GM12878 (cell line): Measurements from ENCODE around the gene SATB2. TPM values are rescaled to one million over a fixed set of nuclear protein-coding genes. Genes with fewer than 3 reads are reported as not detected.

ENCODE experiments used
- ATAC-seq: fragments of 200-7000 bp; cut with Tn5 transposase; 3 replicates; pipeline ENCODE4 v1.9.1; 2020; ENCODE audit warnings: mild to moderate bottlenecking, moderate library complexity
- BruUV-seq: library from RNA; stranded (reverse); fragments of 400-500 nt; replicated peaks from 2 replicates; lab custom pipeline; 2021; lab: Mats Ljungman, UMichigan
- CTCF ChIA-PET: fragments of 300-600 bp; sonication (Branson Sonifier 250); formaldehyde crosslinking; extraction: SDS; loops from one replicate; lab custom pipeline; 2021; ENCODE audit warnings: inconsistent platforms; lab: Yijun Ruan, JAX
- POLR2A ChIA-PET: fragments of 350-600 bp; formaldehyde crosslinking; extraction: SDS; loops from one replicate; lab custom pipeline; 2021; ENCODE audit warnings: inconsistent platforms; lab: Charles Lee
- RAD21 ChIA-PET: fragments of 300-600 bp; sonication (Branson Sonifier 250); formaldehyde crosslinking; loops from one replicate; lab custom pipeline; 2023; ENCODE audit warnings: antibody characterized with exemption; ENCODE audit not compliant: unreplicated experiment; lab: Charles Lee
- SMC1A ChIA-PET: fragments of 300-600 bp; sonication (Branson Sonifier 250); formaldehyde crosslinking; loops from one replicate; lab custom pipeline; 2023; ENCODE audit not compliant: unreplicated experiment, uncharacterized antibody; lab: Charles Lee
- DNase-seq: peaks from one replicate; pipeline ENCODE4 v3.0.0-alpha.2; 2011; ENCODE audit warnings: low read depth, low spot score
- FAIRE-seq: peaks from 3 replicates; lab custom pipeline; 2011; peaks lifted over from hg19 to GRCh38; lab: Jason Lieb, UNC
- H2AFZ ChIP-seq: 2 replicates; pipeline ENCODE4 v1.6.0; 2011; ENCODE audit warnings: low read depth, low read length, control low read depth; ENCODE audit not compliant: control insufficient read depth
- H3K27ac ChIP-seq: 2 replicates; pipeline ENCODE4 v1.5.1; 2011; ENCODE audit warnings: control low read depth; ENCODE audit not compliant: control insufficient read depth, insufficient read depth
- H3K27me3 ChIP-seq, 2 experiments: replicated peaks in 1 of 2; 2 replicates each; pipeline versions ENCODE4 v1.6.0 to v1.6.1; 2011; ENCODE audit warnings: low read length in 1 of 2; ENCODE audit not compliant: control insufficient read depth in 2 of 2, insufficient read depth in 2 of 2
- H3K36me3 ChIP-seq, 2 experiments: 2 replicates each; pipeline ENCODE4 v1.5.1; 2011; ENCODE audit warnings: low read length in 1 of 2; ENCODE audit not compliant: control insufficient read depth in 2 of 2, insufficient read depth in 2 of 2
- H3K4me1 ChIP-seq: 2 replicates; pipeline ENCODE4 v1.6.1; 2011; ENCODE audit warnings: mild to moderate bottlenecking, low read length, moderate library complexity, mixed read lengths; ENCODE audit not compliant: control insufficient read depth, insufficient read depth
- H3K4me2 ChIP-seq: 2 replicates; pipeline ENCODE4 v1.6.0; 2011; ENCODE audit warnings: control low read depth; ENCODE audit not compliant: control insufficient read depth, insufficient read depth
- H3K4me3 ChIP-seq: fragments of 200-600 bp; sonication (generic); 2 replicates; pipeline ENCODE4 v1.5.1; 2016
- H3K79me2 ChIP-seq: 2 replicates; pipeline ENCODE4 v1.6.0; 2011; ENCODE audit warnings: low read length; ENCODE audit not compliant: control insufficient read depth, insufficient read depth
- H3K9ac ChIP-seq: 2 replicates; pipeline ENCODE4 v1.8.0; 2011; ENCODE audit warnings: low read length, control low read depth, mixed read lengths; ENCODE audit not compliant: control insufficient read depth, insufficient read depth
- H3K9me3 ChIP-seq: replicated peaks from 3 replicates; pipeline ENCODE4 v1.5.1; 2011; ENCODE audit warnings: mild to moderate bottlenecking, low read length; ENCODE audit not compliant: control insufficient read depth, insufficient read depth
- H4K20me1 ChIP-seq: 2 replicates; pipeline ENCODE4 v1.6.0; 2011; ENCODE audit not compliant: control insufficient read depth, insufficient read depth
- BCLAF1 ChIP-seq: fragments of 450-650 bp; IDR thresholded peaks from 2 replicates; pipeline ENCODE4 v1.6.1; 2017; ENCODE audit warnings: antibody characterized with exemption, mild to moderate bottlenecking, moderate library complexity
- DPF2 ChIP-seq: fragments of 450-650 bp; IDR thresholded peaks from 2 replicates; pipeline ENCODE4 v1.6.1; 2017; ENCODE audit warnings: mild to moderate bottlenecking
- PBX3 ChIP-seq: IDR thresholded peaks from 2 replicates; pipeline ENCODE4 v1.6.1; 2011; ENCODE audit warnings: mild to moderate bottlenecking, low read depth, low read length, moderate library complexity; ENCODE audit not compliant: insufficient replicate concordance
- POLR2A ChIP-seq: IDR thresholded peaks from 2 replicates; pipeline ENCODE4 v1.6.1; 2011; ENCODE audit warnings: low read depth, mild to moderate bottlenecking, low read length
- RB1 ChIP-seq: fragments of 450-650 bp; formaldehyde crosslinking; IDR thresholded peaks from 2 replicates; pipeline ENCODE4 v1.6.1; 2017; ENCODE audit warnings: mild to moderate bottlenecking, borderline replicate concordance
- WGBS: methylation state at CpG from one replicate; pipeline ENCODE4 v1.1.6; 2016; ENCODE audit warnings: low lambda C conversion rate; ENCODE audit not compliant: insufficient replicate concordance, insufficient coverage; ENCODE audit errors: missing lambda C conversion rate; 5-methylcytosine and 5-hydroxymethylcytosine counted together
- in situ Hi-C: fragments of 300-500 bp; cut with MboI; formaldehyde crosslinking; loops from 9 replicates; pipeline ENCODE4 v1.14.3; 2018; ENCODE audit warnings: mixed read lengths
- intact Hi-C: fragments of 100-400 bp; cut with micrococcal nuclease; formaldehyde crosslinking; loops from one replicate; pipeline ENCODE4 v1.14.2; 2022; ENCODE audit not compliant: unreplicated experiment
- polyA plus RNA-seq, 11 experiments: library from polyadenylated mRNA; depleted of rRNA in 4 of 11; unstranded in 6 of 11; stranded (reverse) in 5 of 11; fragments of >200 nt; fragmentation: Nextera tagmentation in 4 of 11; fragmentation: Illumina TruSeq in 1 of 11; extraction: Ambion mirVana in 4 of 11; extraction: Trizol in 1 of 11; gene quantifications; 1 replicate in 1 of 11; 2 replicates in 10 of 11; pipeline versions ENCODE4 v1.2.1 to v1.2.3, GENCODE V29; 2011 to 2016; ENCODE audit warnings: inconsistent platforms in 2 of 11, missing spikeins in 2 of 11, low read depth in 1 of 11
- total RNA-seq, 4 experiments: library from RNA; depleted of rRNA in 3 of 4; stranded (reverse); fragments of >200 nt in 3 of 4; fragmentation: Illumina TruSeq in 1 of 4; extraction: Trizol in 1 of 4; gene quantifications; 2 replicates each; pipeline versions ENCODE4 v1.2.1 to v1.2.3, GENCODE V29; 2013 to 2021

Gene SATB2
- total and polyA plus RNA-seq, 10 of the 15 experiments (the other 5 are each of a cell fraction or from before 2014, with no cell fraction given), result 0.03 to 0.56 (median 0.08) TPM; not detected in 3

- no peak for FAIRE-seq
- Histone ChIP-seq H4K20me1 (no peaks in the 10 kb centered on the region), H3K9ac (no peak overlapping the region), H3K4me3 (no peak overlapping the region), H3K4me2 (no peak overlapping the region), H3K9me3 (no peaks in the 10 kb centered on the region), H3K4me1 (no peaks in the 10 kb centered on the region), H3K27me3 (no peaks in the 10 kb centered on the region; a peak in 1 of 4 replicates), H3K27ac (no peak overlapping the region), H2AFZ (no peak overlapping the region), H3K79me2 (no peaks in the 10 kb centered on the region), H3K36me3 (no peaks in the 10 kb centered on the region)
- no peak for DNase-seq
- no peak for ATAC-seq
- ChIA-PET RAD21 (no interaction called here), POLR2A (no interaction called here), SMC1A (interaction anchor here (0.6 kb wide), 1 partner anchor 92 kb away, joined by 3 read pairs; no protein-coding TSS in a partner anchor), CTCF (no interaction called here)
- intact Hi-C loops (no loop called here), in situ Hi-C loops (no loop called here)
- no TSS peak for BruUV-seq
- TF ChIP-seq DPF2, result no peak
- TF ChIP-seq BCLAF1, result no peak
- TF ChIP-seq RB1, result no peak
- TF ChIP-seq PBX3, result no peak
- TF ChIP-seq POLR2A, result no peak
- 55% methylated on average over 7 of the region's 7 CpGs for WGBS
These were observed 43.3 kb downstream of the SATB2 start for GRCh38 chr2:199414465-199414864.
